WI38 (cell line): ENCODE results near the gene MEG3.

ENCODE experiments used
- H3K4me3 ChIP-seq: 2 replicates; pipeline ENCODE4 v1.5.1; 2011; ENCODE audit warnings: low read depth, mild to moderate bottlenecking, control low read depth, low read length
- TF ChIP-seq, protein P1 (sequence below): IDR thresholded peaks from 2 replicates; pipeline ENCODE4 v1.5.1; 2012; ENCODE audit warnings: low read depth, mild to moderate bottlenecking, control low read depth, low read length

The MEG3 gene

GRCh38 chr14:100864206-100864605 is 38.3 kb downstream of the MEG3 start:
- TF ChIP-seq, protein P1, sequence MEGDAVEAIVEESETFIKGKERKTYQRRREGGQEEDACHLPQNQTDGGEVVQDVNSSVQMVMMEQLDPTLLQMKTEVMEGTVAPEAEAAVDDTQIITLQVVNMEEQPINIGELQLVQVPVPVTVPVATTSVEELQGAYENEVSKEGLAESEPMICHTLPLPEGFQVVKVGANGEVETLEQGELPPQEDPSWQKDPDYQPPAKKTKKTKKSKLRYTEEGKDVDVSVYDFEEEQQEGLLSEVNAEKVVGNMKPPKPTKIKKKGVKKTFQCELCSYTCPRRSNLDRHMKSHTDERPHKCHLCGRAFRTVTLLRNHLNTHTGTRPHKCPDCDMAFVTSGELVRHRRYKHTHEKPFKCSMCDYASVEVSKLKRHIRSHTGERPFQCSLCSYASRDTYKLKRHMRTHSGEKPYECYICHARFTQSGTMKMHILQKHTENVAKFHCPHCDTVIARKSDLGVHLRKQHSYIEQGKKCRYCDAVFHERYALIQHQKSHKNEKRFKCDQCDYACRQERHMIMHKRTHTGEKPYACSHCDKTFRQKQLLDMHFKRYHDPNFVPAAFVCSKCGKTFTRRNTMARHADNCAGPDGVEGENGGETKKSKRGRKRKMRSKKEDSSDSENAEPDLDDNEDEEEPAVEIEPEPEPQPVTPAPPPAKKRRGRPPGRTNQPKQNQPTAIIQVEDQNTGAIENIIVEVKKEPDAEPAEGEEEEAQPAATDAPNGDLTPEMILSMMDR, result no peak
- H3K4me3 ChIP-seq, result no peak overlapping the region

GRCh38 chr14:100864960-100865681 is 39.2 kb downstream of the MEG3 start:
- no peak overlapping the region for H3K4me3 ChIP-seq
- TF ChIP-seq, protein P1, result no peak

DNA sequence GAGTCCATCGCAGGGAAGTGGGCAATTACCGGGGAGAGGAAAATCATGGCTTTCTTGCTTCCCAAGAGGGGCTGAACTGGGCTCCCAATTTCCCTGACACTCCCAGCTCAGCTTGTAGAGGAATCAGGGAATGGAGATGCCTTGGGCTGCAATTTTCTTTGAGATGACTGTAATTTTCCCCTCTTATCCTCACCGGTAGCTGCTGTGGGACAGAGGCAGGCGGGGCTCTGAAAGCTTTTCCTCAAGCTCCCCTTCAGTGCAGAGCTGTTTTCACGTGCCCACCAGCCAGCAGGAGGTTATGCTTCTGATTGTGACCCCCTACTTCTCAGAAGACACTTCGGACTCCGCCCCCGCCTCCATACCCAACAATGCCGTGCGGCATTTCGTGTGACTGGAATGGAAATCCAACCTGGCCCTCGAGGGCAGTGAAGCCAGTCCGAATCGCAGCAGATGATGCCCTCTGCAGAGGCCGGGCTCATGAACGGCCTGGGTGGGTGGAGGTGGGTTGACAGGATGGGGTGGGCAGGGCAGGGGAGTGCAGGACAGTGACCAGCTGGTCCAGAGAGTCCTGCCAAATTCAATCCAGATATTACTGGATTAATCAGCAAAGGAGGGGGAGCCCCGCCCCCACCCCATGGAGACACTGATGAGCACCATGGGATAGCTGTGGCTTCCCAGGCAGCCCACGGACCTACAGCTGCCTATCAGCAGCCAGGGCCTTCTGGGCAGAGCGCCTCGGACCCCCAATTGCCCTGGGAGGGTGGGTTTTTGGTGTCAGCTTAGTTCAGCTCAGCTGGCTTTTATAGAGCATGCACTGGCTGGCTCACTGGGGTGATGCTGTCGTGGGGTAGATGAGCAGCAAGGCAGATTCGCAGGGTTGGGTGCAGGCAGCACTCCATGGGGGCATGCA is 40.0 kb downstream of the MEG3 start:
- TF ChIP-seq, protein P1, result no peak
- no peak overlapping the region for H3K4me3 ChIP-seq

GRCh38 chr14:100866666-100867630 is 41.0 kb downstream of the MEG3 start:
- no peak overlapping the region for H3K4me3 ChIP-seq
- TF ChIP-seq, protein P1, result no peak

DNA sequence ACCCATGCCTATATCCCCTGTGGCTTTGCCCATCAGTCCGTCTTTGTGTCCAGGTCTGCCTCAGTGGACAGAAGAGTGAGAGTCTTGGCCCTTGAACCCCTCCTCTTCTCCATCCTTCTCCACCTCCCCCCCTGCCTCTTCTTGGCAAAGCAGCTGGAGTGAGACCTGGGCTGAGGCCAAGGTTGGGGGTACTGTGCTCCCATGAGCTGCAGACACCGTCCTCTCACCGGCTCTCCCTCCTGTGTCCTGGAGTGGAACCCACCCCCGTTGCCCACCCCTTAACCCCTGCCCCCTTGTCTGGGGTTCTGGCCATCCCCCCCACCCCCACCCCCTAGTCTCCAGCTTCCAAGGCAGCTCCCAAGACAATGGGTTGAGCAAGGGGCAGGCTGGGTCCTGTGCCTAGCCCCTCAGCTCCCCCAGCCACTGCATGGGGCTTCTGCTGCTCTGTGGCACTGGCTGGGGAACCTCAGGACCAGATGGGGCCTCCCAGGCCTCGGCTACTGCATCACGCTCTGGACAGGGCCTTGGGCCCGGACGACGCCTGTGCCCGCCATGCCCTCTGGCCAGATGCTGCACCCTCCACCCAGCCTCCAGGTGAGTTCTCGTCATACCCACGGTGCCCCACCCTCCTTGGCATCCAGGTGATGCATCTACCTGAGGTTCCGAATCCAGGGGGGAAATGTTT is 41.9 kb downstream of the MEG3 start:
- TF ChIP-seq, protein P1, result no peak
- no peak overlapping the region for H3K4me3 ChIP-seq

GRCh38 chr14:100868621-100869370 is 42.9 kb downstream of the MEG3 start:
- TF ChIP-seq, protein P1, result no peak
- no peak overlapping the region for H3K4me3 ChIP-seq
